HUES64 (cell line): ENCODE measurements around the gene DRGX. TPM values are rescaled to one million over a fixed set of nuclear protein-coding genes. Genes with fewer than 3 reads are reported as not detected.

ENCODE experiments used
- H3K27ac ChIP-seq: 2 replicates; pipeline ENCODE4 v1.7.0; 2013; ENCODE audit warnings: low read depth, low read length, inconsistent platforms
- H3K27me3 ChIP-seq: 2 replicates; pipeline ENCODE4 v1.6.1; 2013; ENCODE audit warnings: mild to moderate bottlenecking, low read length; ENCODE audit not compliant: insufficient read depth
- H3K36me3 ChIP-seq: 2 replicates; pipeline ENCODE4 v1.6.1; 2013; ENCODE audit warnings: mild to moderate bottlenecking, low read length; ENCODE audit not compliant: insufficient read depth
- H3K4me1 ChIP-seq: 2 replicates; pipeline ENCODE4 v1.6.1; 2013; ENCODE audit warnings: mild to moderate bottlenecking, low read length, moderate library complexity; ENCODE audit not compliant: insufficient read depth
- H3K4me3 ChIP-seq: 2 replicates; pipeline ENCODE4 v1.5.1; 2013; ENCODE audit warnings: mild to moderate bottlenecking, low read length, moderate library complexity
- H3K9ac ChIP-seq: 2 replicates; pipeline ENCODE4 v1.6.1; 2013; ENCODE audit warnings: mild to moderate bottlenecking, low read depth, low read length
- H3K9me3 ChIP-seq: 2 replicates; pipeline ENCODE4 v1.6.1; 2013; ENCODE audit warnings: low read depth, low read length; ENCODE audit not compliant: insufficient read depth
- WGBS: fragments of 150-250, 120-280 bp; methylation state at CpG from one replicate; pipeline ENCODE4 v1.1.7; 2013; ENCODE audit warnings: missing lambda C conversion rate; 5-methylcytosine and 5-hydroxymethylcytosine counted together
- polyA plus RNA-seq, 2 experiments: library from polyadenylated mRNA; stranded (reverse); fragments of 50-300 nt; gene quantifications; one replicate each; pipeline ENCODE4 v1.2.3, GENCODE V29; 2013

The DRGX gene
- polyA plus RNA-seq (2013, experiment 1 of 2) = not detected
- polyA plus RNA-seq (2013, experiment 2 of 2) = not detected

DNA sequence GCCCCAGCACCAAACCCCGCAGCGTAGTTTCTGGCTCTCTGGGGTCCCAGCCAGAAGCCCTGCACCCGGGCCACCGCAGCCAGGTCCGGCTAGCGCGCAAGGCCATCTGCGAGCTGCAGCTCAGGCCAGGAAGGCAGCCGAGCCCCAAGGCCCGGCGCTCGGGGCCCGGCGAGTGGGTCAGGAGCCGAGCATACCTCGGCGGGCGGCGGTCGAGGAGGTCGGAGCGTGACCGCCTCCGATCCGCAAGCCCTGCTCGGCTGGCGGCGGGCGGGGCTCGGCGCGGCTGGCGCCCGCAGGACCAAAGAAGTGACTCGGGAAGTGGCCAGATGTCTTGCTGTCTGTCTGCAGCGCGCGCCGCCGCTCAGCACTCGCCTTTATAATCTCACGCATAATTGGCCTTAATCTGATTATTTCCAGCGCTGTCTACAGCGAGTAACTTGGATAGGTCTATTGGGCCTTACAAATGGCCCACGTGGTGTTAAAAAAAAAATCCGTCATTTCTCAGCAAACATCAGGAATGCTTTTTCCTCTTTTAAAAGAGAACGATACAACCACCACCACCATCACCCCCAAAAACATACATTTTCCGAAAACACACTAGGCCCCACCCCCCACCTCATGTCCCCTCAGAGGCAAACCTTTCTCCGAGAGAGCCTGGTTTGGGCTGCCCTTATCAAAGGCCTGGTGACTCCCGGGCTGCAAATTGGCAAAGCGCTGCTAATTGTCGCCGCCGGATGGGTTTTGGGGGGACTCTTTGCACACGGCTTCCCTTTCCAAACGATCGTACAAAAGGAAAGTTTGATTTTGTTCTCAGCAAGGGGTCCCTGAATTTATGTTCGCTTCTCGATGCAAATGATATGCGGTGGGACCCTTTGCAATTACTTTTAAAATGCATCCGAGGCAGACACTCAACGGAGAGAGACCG is at the start of gene DRGX:
DRGX (minus strand) TSS at position 349 of the 925 bp plus-strand sequence. CDS start 649 bp downstream, outside the sequence.
- Histone ChIP-seq H3K9me3 (no peaks in the 10 kb centered on the region), H3K4me3 (peak within 1 kb of the TSS; percentile 49), H3K9ac (no peak within 1 kb of the TSS), H3K27ac (no peak within 1 kb of the TSS), H3K27me3 (peaks cover 99% of the 10 kb centered on the region), H3K36me3 (no peaks in the 10 kb centered on the region), H3K4me1 (peaks cover 9% of the 10 kb centered on the region)
- 1% methylated on average over 63 of the region's 63 CpGs for WGBS

DNA sequence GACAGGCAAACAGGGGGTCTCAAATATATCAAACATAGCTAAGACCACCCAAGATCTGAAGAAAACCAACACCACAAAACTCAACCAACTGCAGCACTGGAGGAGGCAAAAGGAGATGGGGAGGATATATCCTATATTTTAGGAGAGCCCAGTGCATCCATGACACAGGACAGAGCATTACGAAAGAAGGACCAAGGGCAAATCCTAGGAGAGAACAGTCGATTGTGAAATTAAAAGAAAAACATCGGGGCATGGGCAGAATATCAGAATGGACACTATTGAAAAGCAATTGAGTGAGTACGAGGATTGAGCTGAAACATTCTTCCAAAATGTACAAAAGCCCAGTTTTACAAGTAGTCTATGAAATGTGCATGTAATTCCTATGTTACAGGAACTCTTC is 48.5 kb upstream of the DRGX start:
- Histone ChIP-seq H3K4me3 (no peak overlapping the region), H3K9me3 (peaks cover 9% of the 10 kb centered on the region), H3K27ac (no peak overlapping the region), H3K9ac (no peak overlapping the region), H3K36me3 (no peaks in the 10 kb centered on the region), H3K4me1 (peaks cover 4% of the 10 kb centered on the region; the same call in 1 of the 2 replicates), H3K27me3 (no peaks in the 10 kb centered on the region)
- WGBS = 96% methylated on average over 4 of the region's 4 CpGs

DNA sequence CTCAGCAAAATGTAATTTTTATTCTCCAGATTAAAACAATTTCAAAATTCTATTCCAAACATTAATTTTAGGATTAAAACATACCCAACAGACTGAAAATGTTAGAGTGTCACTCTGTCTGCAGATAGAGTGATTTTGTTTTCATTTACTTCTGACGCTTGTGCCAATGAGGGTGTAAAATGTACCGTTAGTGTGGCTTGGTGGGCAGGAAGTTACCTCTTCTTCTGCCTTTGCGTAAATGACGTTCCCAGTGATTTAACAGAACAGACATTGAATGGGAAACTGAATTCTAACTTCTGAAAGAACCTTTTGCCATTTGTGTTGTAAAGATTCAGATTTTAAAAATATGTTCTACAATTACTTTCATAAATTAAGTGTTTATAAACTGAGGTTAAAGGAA is 47.0 kb upstream of the DRGX start:
- Histone ChIP-seq H3K27ac (no peak overlapping the region), H3K9me3 (no peaks in the 10 kb centered on the region), H3K9ac (no peak overlapping the region), H3K4me1 (peaks cover 4% of the 10 kb centered on the region; the same call in 1 of the 2 replicates), H3K36me3 (no peaks in the 10 kb centered on the region), H3K27me3 (no peaks in the 10 kb centered on the region), H3K4me3 (no peak overlapping the region)
- WGBS = 96% methylated on average over 4 of the region's 4 CpGs

DNA sequence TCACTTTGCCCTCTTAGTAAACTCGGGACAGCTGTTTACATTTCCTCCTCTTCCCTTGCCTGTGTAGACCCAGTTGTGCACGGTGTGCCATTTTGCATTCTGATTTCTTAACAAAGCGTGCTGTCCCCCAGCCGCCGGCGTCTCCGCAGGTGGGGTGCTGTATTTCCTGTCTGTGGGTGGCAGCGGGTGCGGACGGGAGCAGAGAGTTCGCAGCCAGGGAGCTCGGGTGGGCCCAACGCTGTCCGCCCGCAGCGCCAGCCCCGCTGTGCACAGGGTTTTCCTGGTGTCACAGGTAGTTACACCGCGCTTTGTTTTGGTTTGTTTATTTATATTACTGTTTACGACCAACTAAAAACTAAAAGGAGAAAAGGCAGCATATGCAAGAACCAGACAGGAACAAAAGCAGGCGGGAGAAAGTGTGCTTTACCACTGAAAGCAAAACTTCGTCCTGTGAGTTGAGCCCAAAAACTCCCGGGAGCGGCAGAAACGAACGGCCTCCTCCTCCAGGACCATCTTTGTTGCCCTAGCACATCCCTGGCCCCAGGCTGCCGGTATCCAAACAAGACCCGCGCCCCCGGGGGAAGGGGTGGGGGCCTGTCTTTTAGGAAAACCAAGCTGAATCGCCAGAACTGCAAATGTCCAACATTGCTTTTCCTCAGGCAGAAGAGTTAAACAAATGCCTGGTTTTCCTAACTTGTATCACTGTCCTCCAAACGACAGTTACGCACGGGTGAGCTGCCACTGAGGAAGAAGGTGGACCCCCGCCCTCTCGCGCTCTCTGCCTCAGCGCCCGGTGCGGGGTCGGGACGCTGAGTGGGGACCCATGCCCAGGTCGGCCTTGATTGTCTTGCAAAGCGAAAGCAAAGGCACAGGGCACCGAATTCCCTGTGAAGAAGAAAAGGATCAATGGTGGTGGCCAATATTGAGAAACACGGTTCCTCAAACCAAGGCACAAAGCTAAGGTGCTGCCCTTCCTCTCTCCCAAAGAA is 45.9 kb upstream of the DRGX start:
- no peak overlapping the region for H3K9ac ChIP-seq
- H3K36me3 ChIP-seq = no peaks in the 10 kb centered on the region
- no peak overlapping the region for H3K27ac ChIP-seq
- H3K4me1 ChIP-seq = peaks cover 4% of the 10 kb centered on the region; the same call in 1 of the 2 replicates
- 91% methylated on average over 46 of the region's 46 CpGs for WGBS
- H3K9me3 ChIP-seq = no peaks in the 10 kb centered on the region
- H3K27me3 ChIP-seq = no peaks in the 10 kb centered on the region
- H3K4me3 ChIP-seq = no peak overlapping the region

DNA sequence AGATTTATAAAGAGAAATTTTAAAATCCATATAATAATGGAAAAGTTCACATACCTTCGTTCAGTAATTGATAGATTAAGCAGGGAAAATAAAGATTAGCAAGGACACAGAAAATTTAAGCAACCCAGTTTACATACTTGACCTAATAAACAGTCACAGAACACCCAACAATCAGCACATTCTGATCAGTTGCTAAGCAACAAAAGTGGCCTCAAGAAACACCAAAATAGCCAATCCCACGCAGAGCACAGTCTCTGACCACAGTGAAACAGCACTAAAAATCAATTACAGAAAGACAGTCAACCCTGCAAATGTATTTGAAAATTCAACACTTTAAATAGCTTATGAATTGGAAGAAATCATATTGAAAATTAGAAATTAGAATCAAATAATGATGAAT is 39.3 kb upstream of the DRGX start:
- no peaks in the 10 kb centered on the region for H3K36me3 ChIP-seq
- H3K27me3 ChIP-seq = no peaks in the 10 kb centered on the region
- no peak overlapping the region for H3K27ac ChIP-seq
- WGBS = 88% methylated on average over 1 of the region's 2 CpGs
- H3K9ac ChIP-seq = no peak overlapping the region
- H3K4me3 ChIP-seq = no peak overlapping the region
- H3K4me1 ChIP-seq = no peaks in the 10 kb centered on the region
- H3K9me3 ChIP-seq = 0 out of 2 replicates have a peak, but pooled peaks cover 4% of the 10 kb centered on the region

DNA sequence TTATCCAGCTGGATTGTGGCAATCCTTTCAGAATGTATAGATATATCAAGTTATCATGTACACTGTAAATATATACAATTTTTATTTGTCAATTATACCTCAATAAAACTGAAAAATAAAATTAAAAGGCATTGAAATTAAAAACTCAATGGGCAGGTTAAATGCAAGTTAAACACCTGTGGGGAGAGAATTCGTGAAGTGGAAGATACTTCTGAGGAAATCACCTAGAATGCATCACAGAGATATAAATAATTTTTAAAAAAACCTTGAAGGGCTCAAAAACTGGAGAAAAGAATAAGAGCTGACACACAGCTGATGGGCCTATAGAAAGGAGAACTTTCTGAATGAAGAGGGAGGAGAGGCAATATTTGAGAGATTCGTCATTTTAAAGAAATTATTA is 37.2 kb upstream of the DRGX start:
- H3K9me3 ChIP-seq = 0 out of 2 replicates have a peak, but pooled peaks cover 4% of the 10 kb centered on the region
- no peak overlapping the region for H3K9ac ChIP-seq
- no peaks in the 10 kb centered on the region for H3K4me1 ChIP-seq
- no peaks in the 10 kb centered on the region for H3K36me3 ChIP-seq
- no peak overlapping the region for H3K4me3 ChIP-seq
- WGBS = 100% methylated on average over 1 of the region's 2 CpGs
- H3K27me3 ChIP-seq = no peaks in the 10 kb centered on the region
- H3K27ac ChIP-seq = no peak overlapping the region

DNA sequence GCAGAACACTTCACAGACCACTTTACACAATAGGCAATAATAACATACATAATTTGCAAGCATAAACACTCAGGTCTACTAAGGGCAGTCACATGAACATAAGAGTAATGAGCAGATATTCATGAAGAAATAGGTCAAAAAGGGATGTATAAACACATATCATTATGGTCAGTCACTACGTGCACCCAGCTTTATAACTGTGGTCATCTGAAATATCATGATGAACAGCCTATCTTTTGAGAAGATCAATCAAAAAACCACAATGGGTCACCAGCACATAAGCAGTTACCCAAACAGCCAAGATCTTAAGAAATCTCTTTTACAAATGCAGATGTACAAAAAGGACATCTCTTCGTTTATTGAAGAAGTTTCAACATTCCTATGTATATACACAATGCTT is 35.5 kb upstream of the DRGX start:
- H3K4me3 ChIP-seq = no peak overlapping the region
- H3K9ac ChIP-seq = no peak overlapping the region
- no peaks in the 10 kb centered on the region for H3K36me3 ChIP-seq
- no peaks in the 10 kb centered on the region for H3K27me3 ChIP-seq
- H3K9me3 ChIP-seq = peaks cover 8% of the 10 kb centered on the region; the same call in 1 of the 2 replicates
- WGBS = 93% methylated on average over 2 of the region's 2 CpGs
- H3K4me1 ChIP-seq = no peaks in the 10 kb centered on the region
- H3K27ac ChIP-seq = no peak overlapping the region

DNA sequence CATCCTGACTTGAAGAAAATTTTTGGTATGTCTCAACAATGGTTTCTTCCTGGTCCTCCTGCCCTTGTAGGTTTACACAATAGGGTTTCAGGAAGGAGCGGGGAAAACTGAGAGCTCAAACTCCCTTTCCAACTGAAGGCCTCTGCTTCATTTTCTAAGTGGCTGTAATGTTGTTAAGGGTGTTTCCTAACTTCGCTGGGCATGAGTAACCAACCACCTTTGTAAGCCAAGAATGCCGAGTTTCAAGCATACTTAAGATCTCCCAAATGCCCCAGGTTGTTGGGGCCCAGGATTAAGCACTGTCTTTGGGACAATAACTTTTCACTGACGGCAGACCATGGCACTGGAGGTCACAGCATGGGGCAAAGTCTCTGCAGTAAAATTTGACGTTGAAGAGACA is 33.6 kb upstream of the DRGX start:
- peaks cover 22% of the 10 kb centered on the region for H3K9me3 ChIP-seq
- no peaks in the 10 kb centered on the region for H3K27me3 ChIP-seq
- WGBS = 79% methylated on average over 5 of the region's 5 CpGs
- no peaks in the 10 kb centered on the region for H3K4me1 ChIP-seq
- no peak overlapping the region for H3K9ac ChIP-seq
- no peak overlapping the region for H3K27ac ChIP-seq
- H3K36me3 ChIP-seq = no peaks in the 10 kb centered on the region
- H3K4me3 ChIP-seq = no peak overlapping the region

DNA sequence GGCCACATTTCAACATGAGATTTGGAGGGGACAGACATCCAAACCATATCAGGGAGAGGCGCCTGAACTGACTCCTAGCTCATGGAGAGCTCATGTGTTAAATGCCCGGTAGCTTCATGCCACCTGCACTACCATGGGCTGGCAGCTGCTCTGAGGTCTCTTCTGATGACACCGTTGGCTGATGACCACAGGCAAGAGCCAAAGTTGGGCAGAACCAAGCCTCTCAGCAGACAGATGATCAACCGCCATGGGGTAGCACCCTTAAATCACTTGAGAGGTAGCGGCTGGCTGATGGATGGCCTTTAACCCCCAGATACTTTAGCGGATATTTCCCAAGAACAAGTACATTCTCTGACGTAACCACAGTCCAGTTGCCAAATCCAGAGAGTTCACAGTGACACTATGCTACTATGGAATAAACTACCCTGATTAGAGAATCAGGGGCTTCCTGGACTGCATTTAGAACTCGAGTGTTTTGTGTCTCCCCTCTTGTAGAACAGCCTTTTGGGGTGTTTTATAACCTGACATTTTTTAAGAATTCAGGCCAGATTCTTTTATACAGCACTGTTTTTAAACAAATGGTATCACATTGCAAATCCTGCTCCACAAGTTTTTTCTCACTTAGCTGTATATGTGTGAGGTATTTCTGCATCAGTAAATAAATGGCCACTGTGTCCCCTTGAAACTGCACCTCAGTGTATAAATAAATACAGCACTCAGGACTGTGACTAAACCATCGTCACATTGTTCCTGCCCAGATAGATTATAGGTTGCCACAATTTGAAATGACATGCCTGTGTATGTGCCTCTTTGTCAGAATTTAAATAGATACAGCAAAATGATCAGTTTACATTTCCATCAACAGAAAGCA is 30.8 kb upstream of the DRGX start:
- H3K9me3 ChIP-seq = peaks cover 18% of the 10 kb centered on the region
- no peak overlapping the region for H3K27ac ChIP-seq
- 92% methylated on average over 9 of the region's 9 CpGs for WGBS
- no peaks in the 10 kb centered on the region for H3K4me1 ChIP-seq
- H3K36me3 ChIP-seq = no peaks in the 10 kb centered on the region
- H3K9ac ChIP-seq = no peak overlapping the region
- H3K4me3 ChIP-seq = no peak overlapping the region
- H3K27me3 ChIP-seq = no peaks in the 10 kb centered on the region

DNA sequence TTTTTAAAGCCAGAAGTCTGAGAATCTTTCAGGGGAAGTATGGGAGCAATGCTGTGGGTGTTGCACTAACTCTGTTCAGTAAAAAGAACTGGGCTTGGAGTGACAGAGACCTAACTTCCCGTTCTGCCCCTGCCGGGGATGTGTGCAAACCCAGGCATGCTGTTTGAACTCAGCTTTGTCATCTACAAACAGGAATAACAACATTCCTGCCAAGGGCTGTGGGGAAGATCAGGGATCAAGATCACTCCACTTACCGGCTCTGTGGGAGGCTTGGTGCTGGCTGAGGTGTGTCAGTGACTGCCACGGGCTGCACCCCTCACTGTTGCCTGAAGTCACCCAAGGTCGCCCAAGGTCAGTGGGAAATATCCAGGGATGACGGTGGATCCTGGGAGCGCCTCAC is 23.1 kb upstream of the DRGX start:
- Histone ChIP-seq H3K4me3 (no peak overlapping the region), H3K27ac (no peak overlapping the region), H3K36me3 (no peaks in the 10 kb centered on the region), H3K9me3 (no peaks in the 10 kb centered on the region), H3K4me1 (no peaks in the 10 kb centered on the region; the same call in 1 of the 2 replicates), H3K9ac (no peak overlapping the region), H3K27me3 (no peaks in the 10 kb centered on the region)
- WGBS = 92% methylated on average over 7 of the region's 7 CpGs
